Kidney epithelial cell (primary cell): Measurements from ENCODE around the gene PCBP3. TPM values are rescaled to one million over a fixed set of nuclear protein-coding genes. Genes with fewer than 3 reads are reported as not detected.

ENCODE experiments used
- DNase-seq: peaks from one replicate; pipeline ENCODE4 v3.0.0-alpha.2; 2010; ENCODE audit warnings: low read depth
- H3K27me3 ChIP-seq: 2 replicates; pipeline ENCODE4 v1.6.0; 2011; ENCODE audit warnings: low read length; ENCODE audit not compliant: control insufficient read depth, insufficient read depth
- H3K36me3 ChIP-seq: 2 replicates; pipeline ENCODE4 v1.5.1; 2011; ENCODE audit warnings: low read length; ENCODE audit not compliant: control insufficient read depth, insufficient read depth
- H3K4me3 ChIP-seq: 2 replicates; pipeline ENCODE4 v1.5.1; 2011; ENCODE audit warnings: low read depth, mild to moderate bottlenecking, control low read depth, low read length
- total RNA-seq: library from RNA; depleted of rRNA; stranded (reverse); fragments of >200 nt; gene quantifications from 2 replicates; pipeline ENCODE4 v1.2.3, GENCODE V29; 2015
- TF ChIP-seq, protein P1 (sequence below): IDR thresholded peaks from 2 replicates; pipeline ENCODE4 v1.5.1; 2011; ENCODE audit warnings: mild to moderate bottlenecking, moderate library complexity, low read length, control low read depth, inconsistent platforms; ENCODE audit not compliant: insufficient read depth, poor library complexity, severe bottlenecking

The PCBP3 gene
- total RNA-seq, 1 donor from 2014 or later: 1.3 TPM

DNA sequence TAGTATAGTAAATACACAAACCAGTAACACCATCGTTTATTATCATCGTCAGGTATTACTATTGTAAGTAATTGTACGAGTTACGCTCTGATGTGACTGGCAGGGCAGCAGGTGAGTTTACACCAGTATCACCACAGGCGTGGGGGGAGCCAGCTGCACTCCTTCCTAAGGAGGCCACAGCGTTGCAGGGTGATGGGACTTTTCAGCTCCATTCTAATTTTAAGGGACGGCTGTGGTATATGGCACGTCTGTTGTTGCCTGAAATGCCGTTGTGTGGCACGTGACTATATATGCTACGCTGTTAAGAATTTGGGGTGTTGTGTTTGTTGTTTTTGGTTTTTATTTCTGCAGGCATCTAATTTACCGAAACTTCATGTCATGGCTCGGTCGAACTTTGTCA is 173.3 kb downstream of the PCBP3 start:
- no peaks in the 10 kb centered on the region for H3K36me3 ChIP-seq
- peaks cover 8% of the 10 kb centered on the region for H3K27me3 ChIP-seq
- no peak for DNase-seq
- TF ChIP-seq, protein P1, sequence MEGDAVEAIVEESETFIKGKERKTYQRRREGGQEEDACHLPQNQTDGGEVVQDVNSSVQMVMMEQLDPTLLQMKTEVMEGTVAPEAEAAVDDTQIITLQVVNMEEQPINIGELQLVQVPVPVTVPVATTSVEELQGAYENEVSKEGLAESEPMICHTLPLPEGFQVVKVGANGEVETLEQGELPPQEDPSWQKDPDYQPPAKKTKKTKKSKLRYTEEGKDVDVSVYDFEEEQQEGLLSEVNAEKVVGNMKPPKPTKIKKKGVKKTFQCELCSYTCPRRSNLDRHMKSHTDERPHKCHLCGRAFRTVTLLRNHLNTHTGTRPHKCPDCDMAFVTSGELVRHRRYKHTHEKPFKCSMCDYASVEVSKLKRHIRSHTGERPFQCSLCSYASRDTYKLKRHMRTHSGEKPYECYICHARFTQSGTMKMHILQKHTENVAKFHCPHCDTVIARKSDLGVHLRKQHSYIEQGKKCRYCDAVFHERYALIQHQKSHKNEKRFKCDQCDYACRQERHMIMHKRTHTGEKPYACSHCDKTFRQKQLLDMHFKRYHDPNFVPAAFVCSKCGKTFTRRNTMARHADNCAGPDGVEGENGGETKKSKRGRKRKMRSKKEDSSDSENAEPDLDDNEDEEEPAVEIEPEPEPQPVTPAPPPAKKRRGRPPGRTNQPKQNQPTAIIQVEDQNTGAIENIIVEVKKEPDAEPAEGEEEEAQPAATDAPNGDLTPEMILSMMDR: no peak
- no peak overlapping the region for H3K4me3 ChIP-seq

DNA sequence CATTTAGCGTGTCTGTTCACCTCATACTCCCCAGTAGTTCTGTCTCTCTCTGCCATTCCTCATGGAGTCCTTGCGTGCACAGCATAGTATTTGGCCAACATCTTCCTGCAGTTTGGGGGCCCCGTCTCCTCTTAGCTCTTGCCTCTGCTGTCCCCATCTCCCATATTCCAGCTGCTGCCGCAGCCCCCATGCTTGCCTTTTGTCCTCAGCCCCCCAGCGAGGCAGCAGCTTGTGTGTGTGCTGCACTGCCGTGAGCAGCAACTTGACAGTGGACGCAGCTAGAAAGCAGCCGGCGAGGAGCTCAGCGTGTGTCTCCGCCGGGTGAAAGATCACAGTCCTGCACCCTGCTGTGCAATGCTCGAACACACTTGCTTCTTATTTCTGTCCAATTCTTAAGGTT is 173.8 kb downstream of the PCBP3 start:
- H3K36me3 ChIP-seq: no peaks in the 10 kb centered on the region
- DNase-seq: no peak
- H3K27me3 ChIP-seq: peaks cover 9% of the 10 kb centered on the region
- no peak overlapping the region for H3K4me3 ChIP-seq
- TF ChIP-seq, protein P1: no peak

GRCh38 chr21:45818276-45818903 is 174.9 kb downstream of the PCBP3 start:
- H3K36me3 ChIP-seq: no peaks in the 10 kb centered on the region
- H3K4me3 ChIP-seq: no peak overlapping the region
- DNase-seq: no peak
- TF ChIP-seq, protein P1: no peak
- H3K27me3 ChIP-seq: peaks cover 12% of the 10 kb centered on the region

DNA sequence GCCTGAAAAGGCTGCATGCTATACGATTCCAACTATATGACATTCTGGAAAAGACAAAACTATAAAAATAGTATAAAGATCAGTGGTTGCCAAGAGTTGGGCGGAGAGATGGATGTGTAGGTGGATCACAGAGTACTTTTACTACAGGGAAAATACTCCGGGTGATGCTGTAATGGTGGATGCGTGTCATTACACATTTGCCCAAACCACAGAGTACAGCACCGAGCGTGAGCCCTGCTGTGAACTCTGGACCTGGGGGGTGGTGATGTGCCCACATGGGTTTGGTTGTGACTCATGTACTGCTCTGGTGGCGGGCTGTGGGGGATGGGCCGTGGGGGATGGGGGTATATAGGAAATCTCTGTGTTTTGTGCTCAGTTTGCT is 175.4 kb downstream of the PCBP3 start:
- Histone ChIP-seq H3K36me3 (no peaks in the 10 kb centered on the region), H3K4me3 (no peak overlapping the region), H3K27me3 (peaks cover 12% of the 10 kb centered on the region)
- TF ChIP-seq, protein P1: no peak
- DNase-seq: peak; percentile 43

DNA sequence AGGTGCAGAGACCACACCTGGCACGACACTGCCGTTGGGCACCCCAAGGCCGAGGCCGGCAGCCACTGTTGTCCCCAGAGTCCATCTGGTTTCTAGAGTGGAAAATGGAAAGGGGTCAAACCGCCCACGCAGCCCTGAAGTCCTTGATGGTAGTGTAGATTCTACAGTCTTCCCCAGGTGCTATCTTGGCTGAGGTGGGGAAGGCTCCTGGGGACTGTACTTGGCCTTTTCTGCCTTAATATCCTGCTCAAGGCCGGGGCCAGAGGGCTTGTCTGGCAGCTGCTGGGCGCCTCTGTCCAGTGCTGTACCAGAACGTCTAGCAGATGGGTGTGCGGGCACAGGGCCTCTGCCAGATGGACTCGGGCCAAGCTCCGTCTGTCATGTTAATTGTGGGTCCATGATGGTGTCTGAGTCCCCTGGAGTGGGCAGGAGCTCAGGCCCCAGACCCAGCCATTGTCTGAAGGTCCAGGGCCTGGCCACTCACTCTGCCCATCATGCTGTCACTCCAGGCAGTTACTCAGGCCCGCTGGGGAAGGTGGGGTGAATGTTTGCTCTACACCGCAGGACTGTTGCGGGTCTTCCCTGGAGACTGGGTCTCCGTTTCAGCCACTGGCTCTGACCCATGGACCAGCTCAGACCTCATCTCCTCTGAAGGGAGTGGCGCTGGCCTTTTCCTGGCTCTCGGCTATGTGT is 176.1 kb downstream of the PCBP3 start:
- TF ChIP-seq, protein P1: no peak
- no peak for DNase-seq
- H3K36me3 ChIP-seq: no peaks in the 10 kb centered on the region
- H3K27me3 ChIP-seq: peaks cover 15% of the 10 kb centered on the region
- no peak overlapping the region for H3K4me3 ChIP-seq
